GM19328 (cell line): Measurements from ENCODE around the gene PRLHR.
"Not testable (repeated sequence)": the region's sequence is repeated elsewhere in the genome, so short reads cannot be mapped to it uniquely, and the experiment has no call there.

ENCODE experiments used
- ATAC-seq: cut with Tn5 transposase; IDR thresholded peaks from one replicate; pipeline ENCODE4 v1.9.1; 2021; ENCODE audit warnings: mild to moderate bottlenecking, moderate library complexity; ENCODE audit not compliant: unreplicated experiment

Gene PRLHR

GRCh38 chr10:118595598-118596425 lies at the start of gene PRLHR:
Gene PRLHR, minus strand, starts transcription at chr10:118595648. Its CDS starts 404 bp downstream, at chr10:118595244.
- no peak for ATAC-seq

GRCh38 chr10:118642228-118642627 lies 46.8 kb upstream of the PRLHR start:
- ATAC-seq: no peak

GRCh38 chr10:118638680-118639079 lies 43.2 kb upstream of the PRLHR start:
- ATAC-seq: no peak

- ATAC-seq: no peak
These were observed 40.4 kb upstream of the PRLHR start for GRCh38 chr10:118635674-118636402.

- ATAC-seq: no peak
These were observed 38.3 kb upstream of the PRLHR start for GRCh38 chr10:118633786-118634185.

- ATAC-seq: no peak
These were observed 33.8 kb upstream of the PRLHR start for GRCh38 chr10:118629211-118629610.

GRCh38 chr10:118628397-118628796 lies 32.9 kb upstream of the PRLHR start:
- ATAC-seq: no peak

- ATAC-seq: no peak
These were observed 31.5 kb upstream of the PRLHR start for GRCh38 chr10:118626953-118627352.

GRCh38 chr10:118625504-118625903 lies 30.1 kb upstream of the PRLHR start:
- ATAC-seq: no peak

GRCh38 chr10:118624747-118625146 lies 29.3 kb upstream of the PRLHR start:
- no peak for ATAC-seq

GRCh38 chr10:118621304-118621942 lies 26.0 kb upstream of the PRLHR start:
- ATAC-seq: no peak

- not testable (repeated sequence) for ATAC-seq
These were observed 18.4 kb upstream of the PRLHR start for GRCh38 chr10:118613863-118614262.

- no peak for ATAC-seq
These were observed 15.1 kb upstream of the PRLHR start for GRCh38 chr10:118610577-118610976.

- ATAC-seq: no peak
These were observed 12.4 kb upstream of the PRLHR start for GRCh38 chr10:118607768-118608354.

- no peak for ATAC-seq
These were observed 10.2 kb upstream of the PRLHR start for GRCh38 chr10:118605694-118606093.

GRCh38 chr10:118596426-118597124 lies 1.1 kb upstream of the PRLHR start:
- ATAC-seq: no peak

- no peak for ATAC-seq
These were observed 406 bp downstream of the PRLHR start for GRCh38 chr10:118595064-118595420.

GRCh38 chr10:118594392-118595063 lies 920 bp downstream of the PRLHR start:
- ATAC-seq: no peak

GRCh38 chr10:118592675-118593330 lies 2.6 kb downstream of the PRLHR start:
- no peak for ATAC-seq

- no peak for ATAC-seq
These were observed 5.1 kb downstream of the PRLHR start for GRCh38 chr10:118590334-118590733.
